ENCODE results near the gene ERCC1. TPM values are rescaled to one million over a fixed set of nuclear protein-coding genes. Genes with fewer than 3 reads are reported as not detected.

The ERCC1 gene
- polyA plus RNA-seq, 2 of the 4 experiments (the other 2 are of a cell fraction) = 81.7 to 93.0 TPM

- ATAC-seq (no peak), FAIRE-seq (no peak), DNase-seq (ENCODE audit: low read depth in 1 of 2, low spot score in 1 of 2) (no peak)
- no peak for TF ChIP-seq RAD21 (conservative IDR thresholded peaks at IDR 0.05 in 1 of 2, IDR thresholded peaks at IDR 0.05 in 1 of 2)
- H3K4me1 ChIP-seq = no peaks in the 10 kb centered on the region
- 97% methylated on average over 13 of the region's 16 CpGs for WGBS (ENCODE audit: missing lambda C conversion rate)
- H3K4me3 ChIP-seq = no peak overlapping the region
- H3K27ac ChIP-seq = no peak overlapping the region
- no peak overlapping the region for H3K4me2 ChIP-seq
- H3K9me3 ChIP-seq = no peaks in the 10 kb centered on the region
- ChIA-PET POLR2A (no interaction called here), CTCF (interaction anchor here (2.3 kb wide), 1 partner anchor 23 kb away, joined by 7 read pairs; no protein-coding TSS in a partner anchor)
Observed at GRCh38 chr19:45362291-45362690, 61.4 kb downstream of the ERCC1 start.

GRCh38 chr19:45361608-45362007, 62.1 kb downstream of the ERCC1 start:
- DNase-seq (ENCODE audit: low read depth in 1 of 2, low spot score in 1 of 2) (no peak), ATAC-seq (no peak)
- POLR2A ChIA-PET = no interaction called here

GRCh38 chr19:45358213-45358792, 65.4 kb downstream of the ERCC1 start:
- no peak for ATAC-seq
- no peak overlapping the region for H3K4me2 ChIP-seq
- FAIRE-seq = no peak
- no peak for DNase-seq (ENCODE audit: low read depth in 1 of 2, low spot score in 1 of 2)
- ChIA-PET POLR2A (no interaction called here), CTCF (interaction anchor here (1.4 kb wide), 1 partner anchor 44 kb away, joined by 3 read pairs; no protein-coding TSS in a partner anchor)
- 91% methylated on average over 12 of the region's 12 CpGs for WGBS (ENCODE audit: missing lambda C conversion rate)
- H3K4me3 ChIP-seq = no peak overlapping the region
- TF ChIP-seq POLR2A (IDR thresholded peaks at IDR 0.05; ENCODE audit: low read length) (no peak), E2F6 (IDR thresholded peaks at IDR 0.05; ENCODE audit: borderline replicate concordance, low read depth) (no peak), JUNB (IDR thresholded peaks at IDR 0.05) (no peak), KDM5A (IDR thresholded peaks at IDR 0.05) (no peak), PBX3 (IDR thresholded peaks at IDR 0.05) (no peak), EP300 (IDR thresholded peaks at IDR 0.05) (no peak), RARB (CRISPR knock-in tag; IDR thresholded peaks at IDR 0.05) (no peak), ZC3H11A (IDR thresholded peaks at IDR 0.05) (no peak), MYC (IDR thresholded peaks at IDR 0.05; ENCODE audit: borderline replicate concordance, low read length) (no peak), CEBPB (IDR thresholded peaks at IDR 0.05) (no peak), HMGXB4 (CRISPR knock-in tag; IDR thresholded peaks at IDR 0.05; ENCODE audit: borderline replicate concordance) (no peak), TFCP2L1 (CRISPR knock-in tag; IDR thresholded peaks at IDR 0.05) (no peak), CHD2 (IDR thresholded peaks at IDR 0.05; ENCODE audit: low read length, partially characterized antibody) (no peak), NPAS2 (CRISPR knock-in tag; IDR thresholded peaks at IDR 0.05; ENCODE audit: borderline replicate concordance) (no peak), CTCF (IDR thresholded peaks at IDR 0.05) (no peak), USF2 (IDR thresholded peaks at IDR 0.05) (no peak), FOSL2 (IDR thresholded peaks at IDR 0.05) (no peak), FOSL2 (CRISPR knock-in tag; IDR thresholded peaks at IDR 0.05) (no peak), TP53 (CRISPR knock-in tag; IDR thresholded peaks at IDR 0.05) (no peak)
- no peak overlapping the region for H3K27ac ChIP-seq
- H3K9me3 ChIP-seq = no peaks in the 10 kb centered on the region
- no peaks in the 10 kb centered on the region for H3K4me1 ChIP-seq

More at GRCh38 chr19:45361608-45362007, 62.1 kb downstream of the ERCC1 start:
- CTCF ChIA-PET = interaction anchor here (2.3 kb wide), 1 partner anchor 23 kb away, joined by 7 read pairs; no protein-coding TSS in a partner anchor
- FAIRE-seq = no peak
- no peak for TF ChIP-seq MAX (IDR thresholded peaks at IDR 0.05)
- Histone ChIP-seq H3K4me1 (no peaks in the 10 kb centered on the region), H3K4me2 (no peak overlapping the region), H3K27ac (no peak overlapping the region), H3K9me3 (no peaks in the 10 kb centered on the region), H3K4me3 (no peak overlapping the region)
- 93% methylated on average over 14 of the region's 14 CpGs for WGBS (ENCODE audit: missing lambda C conversion rate)

Measured in A549 (cell line).